Natural killer cell (primary cell): Measurements from ENCODE around the gene GALNTL6. TPM values are rescaled to one million over a fixed set of nuclear protein-coding genes. Genes with fewer than 3 reads are reported as not detected.

Experiments
- ATAC-seq, 3 donors: fragments of 150-1000 bp in 2 of 3; fragments of 200-7000 bp in 1 of 3; cut with Tn5 transposase; 1 replicate in 1 of 3; 2 replicates in 2 of 3; pipeline ENCODE4 v1.10.0; 2021; ENCODE audit warnings: mild to moderate bottlenecking in 2 of 3, moderate library complexity in 2 of 3
- DNase-seq, 2 donors: peaks; one replicate each; pipeline versions ENCODE4 v3.0.0 to v3.0.0-alpha.2; 2013 to 2021; ENCODE audit warnings: mixed read lengths in 1 of 2
- H3K27ac ChIP-seq: one replicate; pipeline ENCODE4 v1.5.1; 2013; ENCODE audit warnings: mild to moderate bottlenecking, low read length
- H3K27me3 ChIP-seq: one replicate; pipeline ENCODE4 v1.6.1; 2013; ENCODE audit warnings: low read length; ENCODE audit not compliant: control insufficient read depth, insufficient read depth
- H3K36me3 ChIP-seq: one replicate; pipeline ENCODE4 v1.6.1; 2013; ENCODE audit warnings: low read length; ENCODE audit not compliant: control insufficient read depth, insufficient read depth
- H3K4me1 ChIP-seq: one replicate; pipeline ENCODE4 v1.6.1; 2013; ENCODE audit warnings: low read length; ENCODE audit not compliant: control insufficient read depth, insufficient read depth
- H3K4me3 ChIP-seq: one replicate; pipeline ENCODE4 v1.5.1; 2013; ENCODE audit warnings: low read length
- H3K9me3 ChIP-seq: one replicate; pipeline ENCODE4 v1.6.1; 2013; ENCODE audit warnings: low read length; ENCODE audit not compliant: control insufficient read depth, insufficient read depth
- H3K27ac Mint-ChIP-seq, 2 donors: one replicate each; pipeline ENCODE4 v1.8.0; 2022; ENCODE audit warnings: mild to moderate bottlenecking in 2 of 2, mixed read lengths in 2 of 2, moderate library complexity in 1 of 2
- H3K27me3 Mint-ChIP-seq, 2 donors: one replicate each; pipeline ENCODE4 v1.8.0; 2022; ENCODE audit warnings: low read depth in 2 of 2, mixed read lengths in 2 of 2
- H3K36me3 Mint-ChIP-seq: one replicate; pipeline ENCODE4 v1.8.0; 2022; ENCODE audit warnings: mixed read lengths
- H3K4me1 Mint-ChIP-seq, 2 donors: one replicate each; pipeline ENCODE4 v1.8.0; 2022; ENCODE audit warnings: mixed read lengths in 2 of 2
- H3K4me3 Mint-ChIP-seq: one replicate; pipeline ENCODE4 v1.8.0; 2022; ENCODE audit warnings: mild to moderate bottlenecking, moderate library complexity, mixed read lengths
- H3K9me3 Mint-ChIP-seq, 2 donors: one replicate each; pipeline ENCODE4 v1.8.0; 2022; ENCODE audit warnings: mixed read lengths in 2 of 2
- CTCF ChIP-seq: fragments of 200-600 bp; IDR thresholded peaks from one replicate; pipeline ENCODE4 v1.8.0; 2022; ENCODE audit warnings: antibody characterized with exemption
- WGBS: methylation state at CpG from one replicate; pipeline ENCODE4 v1.1.7; 2013; ENCODE audit warnings: missing lambda C conversion rate; ENCODE audit not compliant: insufficient coverage; 5-methylcytosine and 5-hydroxymethylcytosine counted together
- intact Hi-C: fragments of 100-400 bp; cut with micrococcal nuclease; formaldehyde crosslinking; loops from one replicate; pipeline ENCODE4 v1.14.2; 2022
- total RNA-seq, 4 donors: library from RNA; stranded (reverse); fragments of 120-200 nt in 1 of 4; gene quantifications; one replicate each; pipeline versions ENCODE4 v1.2.3 to v1.2.4, GENCODE V29; 2013 to 2022

The GALNTL6 gene
- total RNA-seq, 3 donors from 2014 or later (not counting 1 experiment from before 2014, with no cell fraction given), result not detected

GRCh38 chr4:172555725-172556124 lies 742.5 kb downstream of the GALNTL6 start:
- TF ChIP-seq CTCF, result no peak
- no peaks in the 10 kb centered on the region for H3K4me1 Mint-ChIP-seq
- no peak overlapping the region for H3K27ac ChIP-seq

GRCh38 chr4:172573899-172574298 lies 760.7 kb downstream of the GALNTL6 start:
- Histone ChIP-seq H3K9me3 (no peaks in the 10 kb centered on the region), H3K4me3 (no peak overlapping the region), H3K27me3 (no peaks in the 10 kb centered on the region), H3K27ac (no peak overlapping the region), H3K4me1 (no peaks in the 10 kb centered on the region), H3K36me3 (no peaks in the 10 kb centered on the region)
- H3K4me1 Mint-ChIP-seq, result no peaks in the 10 kb centered on the region
- intact Hi-C loops, result no loop called here
- no CpG with 5 or more reads among the region's 2 CpGs for whole genome bisulfite sequencing
- no peak for TF ChIP-seq CTCF
- H3K27ac Mint-ChIP-seq, result no peak overlapping the region
- no peak overlapping the region for H3K4me3 Mint-ChIP-seq
- peaks cover 7 to 14% of the 10 kb centered on the region in 2 donors for H3K9me3 Mint-ChIP-seq
- no peaks in the 10 kb centered on the region for H3K36me3 Mint-ChIP-seq
- H3K27me3 Mint-ChIP-seq, result no peaks in the 10 kb centered on the region
- no peak for ATAC-seq
- DNase-seq, result no peak

More at GRCh38 chr4:172555725-172556124, 742.5 kb downstream of the GALNTL6 start:
- intact Hi-C loops, result no loop called here
- Histone ChIP-seq H3K36me3 (no peaks in the 10 kb centered on the region), H3K4me3 (no peak overlapping the region), H3K27me3 (no peaks in the 10 kb centered on the region), H3K4me1 (no peaks in the 10 kb centered on the region), H3K9me3 (no peaks in the 10 kb centered on the region)
- WGBS, result 100% methylated on average over 2 of the region's 2 CpGs
- H3K27ac Mint-ChIP-seq, result no peak overlapping the region
- DNase-seq, result no peak
- no peak for ATAC-seq
- no peaks in the 10 kb centered on the region for H3K27me3 Mint-ChIP-seq
- peaks cover 4 to 5% of the 10 kb centered on the region in 2 donors for H3K9me3 Mint-ChIP-seq
- no peak overlapping the region for H3K4me3 Mint-ChIP-seq
- no peaks in the 10 kb centered on the region for H3K36me3 Mint-ChIP-seq

GRCh38 chr4:172578712-172579111 lies 765.5 kb downstream of the GALNTL6 start:
- Mint-ChIP-seq H3K27me3 (no peaks in the 10 kb centered on the region), H3K4me1 (no peaks in the 10 kb centered on the region), H3K27ac (no peak overlapping the region), H3K9me3 (peaks cover 8 to 11% of the 10 kb centered on the region in 2 donors), H3K36me3 (no peaks in the 10 kb centered on the region), H3K4me3 (no peak overlapping the region)
- no peaks in the 10 kb centered on the region for H3K4me1 ChIP-seq
- ATAC-seq, result no peak
- intact Hi-C loops, result no loop called here
- DNase-seq, result no peak
- H3K27me3 ChIP-seq, result no peaks in the 10 kb centered on the region
- 61% methylated on average over 3 of the region's 3 CpGs for WGBS
- no peak overlapping the region for H3K4me3 ChIP-seq
- TF ChIP-seq CTCF, result no peak
- no peaks in the 10 kb centered on the region for H3K9me3 ChIP-seq
- no peaks in the 10 kb centered on the region for H3K36me3 ChIP-seq
- no peak overlapping the region for H3K27ac ChIP-seq

- ATAC-seq, result no peak
- no peak for TF ChIP-seq CTCF
- Mint-ChIP-seq H3K27me3 (no peaks in the 10 kb centered on the region), H3K4me1 (no peaks in the 10 kb centered on the region), H3K36me3 (no peaks in the 10 kb centered on the region), H3K4me3 (no peak overlapping the region), H3K9me3 (peaks cover 21 to 33% of the 10 kb centered on the region in 2 donors), H3K27ac (no peak overlapping the region)
- Histone ChIP-seq H3K4me3 (no peak overlapping the region), H3K4me1 (no peaks in the 10 kb centered on the region), H3K27me3 (no peaks in the 10 kb centered on the region), H3K36me3 (no peaks in the 10 kb centered on the region), H3K27ac (no peak overlapping the region), H3K9me3 (no peaks in the 10 kb centered on the region)
- intact Hi-C loops, result no loop called here
- 80% methylated on average over 2 of the region's 2 CpGs for WGBS
- DNase-seq, result no peak
These were observed 771.6 kb downstream of the GALNTL6 start for GRCh38 chr4:172584816-172585215.
